GM21360 (cell line): ENCODE results near the gene KIF12.
"Not testable (repeated sequence)": the region's sequence is repeated elsewhere in the genome, so short reads cannot be mapped to it uniquely, and the experiment has no call there.

Experiments used
- ATAC-seq: cut with Tn5 transposase; IDR thresholded peaks from one replicate; pipeline ENCODE4 v1.9.1; 2021; ENCODE audit warnings: mild to moderate bottlenecking, moderate library complexity; ENCODE audit not compliant: unreplicated experiment

Gene KIF12

DNA sequence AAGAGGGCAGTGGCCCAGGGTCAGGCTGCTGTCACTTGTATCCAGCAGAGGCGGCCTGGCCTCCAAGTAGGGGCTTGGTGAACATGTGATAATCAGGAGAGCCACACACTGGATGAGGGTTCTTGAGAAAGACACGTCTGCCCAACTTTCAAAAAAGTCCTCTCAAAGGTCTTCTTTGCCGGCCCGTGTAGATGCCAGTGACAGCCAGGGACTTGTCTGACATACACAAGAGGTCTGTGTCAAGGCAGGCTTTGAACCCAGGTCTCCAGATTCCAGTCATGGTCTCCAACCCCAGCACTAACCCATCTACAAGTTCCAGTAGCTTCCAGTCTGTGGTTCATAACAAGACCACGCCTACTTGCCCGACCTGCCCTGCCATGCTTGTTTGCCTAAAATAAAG is 13.1 kb downstream of the KIF12 start:
- no peak for ATAC-seq

DNA sequence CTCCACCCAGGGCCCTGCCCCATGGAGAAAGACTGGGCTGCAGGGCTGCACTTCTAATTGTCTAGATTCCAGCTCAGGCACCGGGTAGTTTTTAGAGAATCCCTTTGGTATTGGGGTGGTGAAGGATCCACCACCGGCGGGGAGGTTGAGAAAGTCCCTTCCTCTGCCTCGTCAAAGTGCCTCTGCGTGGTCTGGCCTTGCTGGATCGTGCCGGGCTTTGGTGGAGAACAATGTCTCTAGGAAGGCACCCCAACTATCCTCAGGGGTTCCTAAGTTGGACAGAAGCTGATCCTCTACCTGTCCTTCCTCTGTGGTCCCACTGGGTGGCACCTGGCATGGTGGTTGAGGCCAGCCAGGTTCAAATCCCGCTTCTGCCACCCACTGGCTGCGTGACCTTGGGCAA is 13.7 kb downstream of the KIF12 start:
- ATAC-seq = no peak

DNA sequence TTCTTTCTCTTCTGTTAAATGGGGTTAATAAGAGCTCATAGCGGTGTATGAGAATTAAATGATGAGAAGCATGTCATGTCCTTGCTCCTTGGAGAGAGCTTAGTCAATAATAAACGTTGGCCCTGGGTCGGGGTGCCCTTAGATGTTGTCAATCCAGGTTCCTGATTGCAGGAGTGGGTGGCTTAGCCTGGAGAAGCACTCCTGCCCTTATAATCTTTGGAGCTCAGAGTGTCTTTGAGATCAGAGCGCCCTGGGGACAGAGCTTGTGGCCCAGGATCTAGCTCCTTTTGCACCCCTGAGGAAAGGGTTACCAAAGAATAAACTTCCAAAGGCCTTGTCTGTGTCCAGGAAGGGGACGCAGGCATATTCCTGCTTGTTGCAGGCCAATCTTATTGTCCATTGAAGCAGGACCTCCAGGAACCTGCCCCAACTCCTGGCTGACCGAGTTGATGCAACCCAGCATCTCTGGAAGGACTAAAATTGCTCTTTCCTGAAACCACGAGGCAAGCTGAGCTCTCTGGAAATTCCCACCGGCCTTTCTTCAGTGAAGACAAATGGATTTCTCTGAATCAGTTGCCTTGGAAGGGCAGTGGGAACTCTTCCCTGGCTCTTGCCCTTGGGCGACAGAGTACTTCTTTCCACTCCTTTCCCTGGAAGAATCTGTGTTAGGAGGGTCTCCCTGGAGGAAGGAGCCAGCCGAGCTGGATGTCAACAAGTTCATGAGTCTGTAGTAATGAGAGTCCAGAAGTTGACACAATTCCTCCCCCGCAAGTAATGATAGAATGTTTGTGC is 14.6 kb downstream of the KIF12 start:
- no peak for ATAC-seq

- no peak for ATAC-seq
These were observed 15.4 kb downstream of the KIF12 start for GRCh38 chr9:114083666-114084065.

GRCh38 chr9:114082763-114083412 is 16.2 kb downstream of the KIF12 start:
- ATAC-seq = not testable (repeated sequence)

DNA sequence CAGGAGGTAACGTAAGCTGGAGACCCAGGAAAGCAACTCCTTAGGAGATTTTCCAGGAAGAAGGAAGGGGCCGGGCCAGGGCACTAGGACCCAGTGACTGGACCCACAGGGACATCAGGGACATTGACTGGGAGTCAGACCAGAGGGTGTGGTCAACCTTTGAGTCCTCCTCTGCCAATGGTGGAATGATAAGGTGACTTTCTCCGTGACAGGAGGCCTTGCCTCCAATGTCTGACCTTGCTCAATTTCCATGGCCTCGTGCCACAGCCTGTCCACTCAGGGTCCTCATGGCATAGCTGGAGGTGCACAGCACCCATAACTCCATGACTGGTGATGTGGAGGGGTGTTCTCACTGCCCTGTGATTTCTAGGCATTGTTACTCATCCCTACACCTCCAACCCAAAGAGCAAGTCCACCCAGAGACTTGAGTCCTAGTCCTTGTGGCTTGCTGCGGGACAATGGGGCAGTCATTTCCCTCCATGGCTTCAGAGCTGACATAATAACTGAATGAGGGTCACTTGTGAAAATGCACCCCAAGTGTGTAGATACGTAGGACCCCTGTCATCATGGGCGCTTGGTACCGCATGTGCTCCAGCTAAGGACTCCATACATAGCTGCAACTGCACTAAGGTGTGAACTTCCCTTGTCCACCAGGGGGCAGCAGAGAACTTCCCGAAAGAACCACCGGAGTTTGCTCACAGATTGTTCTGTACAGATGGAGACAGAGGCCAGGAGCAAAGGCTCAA is 16.9 kb downstream of the KIF12 start:
- ATAC-seq = no peak

GRCh38 chr9:114081441-114082016 is 17.6 kb downstream of the KIF12 start:
- no peak for ATAC-seq

GRCh38 chr9:114080773-114081440 is 18.2 kb downstream of the KIF12 start:
- ATAC-seq = no peak

DNA sequence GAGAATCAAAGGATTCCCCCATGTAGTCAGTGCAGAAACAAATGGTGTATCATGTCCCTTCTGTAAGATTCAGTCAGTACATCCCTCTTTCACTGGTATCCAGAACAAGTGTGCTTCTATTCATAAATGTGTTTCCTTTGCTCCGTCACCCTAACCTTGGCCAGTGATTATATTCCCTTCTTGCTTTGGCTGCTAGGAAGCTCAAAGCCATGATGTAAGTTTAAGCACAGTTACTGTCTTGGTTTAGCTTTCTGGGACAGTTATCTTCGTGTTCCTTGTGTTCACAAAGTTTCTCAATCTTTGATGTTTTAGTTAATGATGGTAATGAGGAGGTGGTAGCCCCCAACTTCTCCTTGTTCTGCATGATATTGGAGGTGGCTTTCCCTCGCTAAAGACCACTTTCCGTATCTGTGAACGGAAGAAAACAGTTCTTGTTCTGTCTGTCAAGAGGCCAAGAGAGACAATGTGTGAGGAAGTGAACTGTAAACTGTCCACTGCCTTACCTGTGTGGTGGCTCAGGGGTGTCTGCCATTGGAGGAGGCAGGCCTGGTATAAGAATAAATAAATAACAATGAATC is 18.8 kb downstream of the KIF12 start:
- no peak for ATAC-seq

DNA sequence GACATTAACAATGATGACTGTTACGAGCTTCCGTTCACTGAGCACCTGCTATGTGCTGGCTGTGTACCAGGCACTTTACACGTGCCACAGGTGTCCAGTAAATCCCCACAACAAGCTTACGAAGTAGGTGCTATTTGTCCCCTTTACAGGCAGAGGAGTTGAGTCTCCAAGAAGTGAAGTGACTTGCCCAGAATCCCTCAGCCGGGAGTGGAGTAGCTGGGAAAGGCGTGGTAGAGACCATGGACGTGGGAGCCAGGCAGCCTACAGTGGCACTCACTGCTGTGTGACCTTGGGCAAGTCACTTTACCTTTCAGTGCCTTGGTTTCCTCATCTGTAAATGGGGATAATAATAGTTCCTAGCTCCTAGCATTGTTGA is 20.3 kb downstream of the KIF12 start:
- no peak for ATAC-seq

- no peak for ATAC-seq
These were observed 20.9 kb downstream of the KIF12 start, which contains the start of gene AMBP for GRCh38 chr9:114078021-114078780. TSS of gene AMBP (minus strand) at chr9:114078300. CDS start at chr9:114078209, 91 bp downstream.

GRCh38 chr9:114077162-114077837 is 21.8 kb downstream of the KIF12 start:
- ATAC-seq = no peak

DNA sequence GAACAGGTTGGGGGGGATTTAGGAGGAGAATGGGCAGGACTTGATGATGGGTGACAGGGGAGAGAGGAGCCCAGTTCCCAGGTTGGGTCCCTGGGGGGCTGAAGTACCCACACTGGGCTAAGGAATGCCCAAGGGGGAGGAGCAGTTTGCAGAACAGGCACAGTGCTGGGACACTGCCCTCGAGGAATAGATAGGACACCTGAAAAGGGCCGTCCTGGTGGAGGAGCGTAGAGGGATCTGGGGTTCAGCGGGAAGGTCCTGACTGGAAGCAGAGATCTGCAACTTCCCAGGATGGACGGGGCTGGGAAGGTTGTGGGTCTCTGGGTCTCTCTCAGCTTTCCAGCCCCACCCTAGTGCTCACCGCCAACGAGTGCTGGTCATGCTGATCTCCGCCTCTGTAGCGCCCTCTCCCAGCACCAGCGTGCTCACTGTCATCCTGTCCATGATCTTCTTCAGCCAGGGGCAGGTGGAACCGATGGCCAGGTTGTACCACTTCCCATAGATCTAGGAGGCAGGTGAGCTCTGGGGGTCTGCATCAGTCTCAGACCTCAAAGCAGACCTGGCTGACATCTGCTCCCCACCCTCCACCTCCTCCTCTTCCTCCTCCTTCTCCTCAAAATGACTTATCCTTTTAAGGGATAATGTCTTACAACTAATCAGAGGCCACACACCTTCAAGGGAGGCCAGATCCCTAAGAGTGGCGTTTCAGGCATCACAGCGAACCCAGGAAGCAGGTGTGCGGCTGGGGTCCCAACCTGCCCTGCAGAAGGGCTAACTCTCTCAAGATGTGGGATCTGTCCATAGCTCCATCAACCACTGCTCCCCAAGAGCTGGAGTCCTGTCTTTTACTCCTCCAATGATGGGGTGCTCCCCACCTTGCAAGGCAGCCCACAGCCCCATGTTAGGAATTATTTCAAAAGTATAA is 22.6 kb downstream of the KIF12 start:
- ATAC-seq = no peak

- no peak for ATAC-seq
These were observed 23.5 kb downstream of the KIF12 start for GRCh38 chr9:114075602-114076001.

- ATAC-seq = no peak
These were observed 26.6 kb downstream of the KIF12 start for GRCh38 chr9:114072184-114073140.

GRCh38 chr9:114071197-114071795 is 27.8 kb downstream of the KIF12 start:
- no peak for ATAC-seq
